K562 (cell line): ENCODE measurements around the gene SLX9. TPM values are rescaled to one million over a fixed set of nuclear protein-coding genes. Genes with fewer than 3 reads are reported as not detected.
A peak's percentile ranks its signal among the peaks of the same experiment; 100 is the strongest.

Experiments
- ATAC-seq: fragments of 200-7000 bp; cut with Tn5 transposase; 3 replicates; pipeline ENCODE4 v1.9.1; 2020; ENCODE audit warnings: moderate library complexity
- BruUV-seq: library from RNA; stranded (reverse); fragments of 400-500 nt; replicated peaks from 2 replicates; lab custom pipeline; 2021; lab: Mats Ljungman, UMichigan
- CTCF ChIA-PET: fragments of 300-600 bp; formaldehyde crosslinking; extraction: SDS; loops from one replicate; lab custom pipeline; 2021; ENCODE audit warnings: low intra/inter-chr PET ratio; lab: Yijun Ruan, JAX
- POLR2A ChIA-PET: fragments of 300-600, 350-650 bp; sonication (Branson Sonifier 250); formaldehyde crosslinking; extraction: SDS; loops from one replicate; lab custom pipeline; 2021; ENCODE audit warnings: antibody characterized with exemption, inconsistent platforms; lab: Yijun Ruan, JAX
- DNase-seq, 4 experiments: peaks; one replicate each; pipeline versions ENCODE4 v3.0.0 to v3.0.0-alpha.2; 2011 to 2018; ENCODE audit warnings: low spot score in 3 of 4, mixed read lengths in 3 of 4; ENCODE audit errors: extremely low read depth in 1 of 4
- FAIRE-seq: peaks from 2 replicates; lab custom pipeline; 2011; peaks lifted over from hg19 to GRCh38; lab: Jason Lieb, UNC
- H2AFZ ChIP-seq: 2 replicates; pipeline ENCODE4 v1.6.0; 2011; ENCODE audit warnings: low read depth, low read length, control low read depth, inconsistent platforms
- H3K27ac ChIP-seq: fragments of 200-600 bp; 3 replicates; pipeline ENCODE4 v1.8.0; 2011; ENCODE audit warnings: low read depth, mild to moderate bottlenecking, control low read depth, inconsistent platforms, low read length, moderate library complexity, mixed read lengths; ENCODE audit errors: extremely low read depth
- H3K27me3 ChIP-seq, 2 experiments: fragments of 300-600 bp in 1 of 2; 2 replicates in 1 of 2; 3 replicates in 1 of 2; pipeline versions ENCODE4 v1.6.0 to v1.8.0; 2011; ENCODE audit warnings: inconsistent platforms in 2 of 2, low read length in 2 of 2, mild to moderate bottlenecking in 1 of 2, mixed read lengths in 1 of 2, moderate library complexity in 1 of 2; ENCODE audit not compliant: control insufficient read depth in 2 of 2, insufficient read depth in 2 of 2
- H3K36me3 ChIP-seq: fragments of 300-600 bp; 3 replicates; pipeline ENCODE4 v1.8.0; 2011; ENCODE audit warnings: mild to moderate bottlenecking, low read length, inconsistent platforms; ENCODE audit not compliant: control insufficient read depth, insufficient read depth
- H3K4me1 ChIP-seq, 2 experiments: fragments of 200-600 bp in 1 of 2; replicated peaks in 1 of 2; 2 replicates in 1 of 2; 3 replicates in 1 of 2; pipeline versions ENCODE4 v1.5.1 to v1.8.0; 2011; ENCODE audit warnings: inconsistent platforms in 2 of 2, low read length in 2 of 2, mild to moderate bottlenecking in 1 of 2, mixed read lengths in 1 of 2, moderate library complexity in 1 of 2; ENCODE audit not compliant: control insufficient read depth in 2 of 2, insufficient read depth in 2 of 2
- H3K4me2 ChIP-seq: 2 replicates; pipeline ENCODE4 v1.6.1; 2011; ENCODE audit warnings: low read length, control low read depth, inconsistent platforms, mixed read lengths; ENCODE audit not compliant: insufficient read depth
- H3K4me3 ChIP-seq: fragments of 200-600 bp; sonication (generic), shearing (Covaris generic); 2 replicates; pipeline ENCODE4 v1.5.1; 2016; ENCODE audit warnings: control low read depth, inconsistent platforms
- H3K79me2 ChIP-seq: fragments of 200-600 bp; 3 replicates; pipeline ENCODE4 v1.8.0; 2011; ENCODE audit warnings: low read length, inconsistent platforms; ENCODE audit not compliant: control insufficient read depth, insufficient read depth
- H3K9ac ChIP-seq, 2 experiments: 2 replicates each; pipeline versions ENCODE4 v1.6.0 to v1.6.1; 2011; ENCODE audit warnings: low read depth in 2 of 2, low read length in 2 of 2, control low read depth in 1 of 2, inconsistent platforms in 1 of 2, mild to moderate bottlenecking in 1 of 2, mixed read lengths in 1 of 2; ENCODE audit not compliant: insufficient read depth in 1 of 2
- H3K9me1 ChIP-seq: one replicate; pipeline ENCODE4 v1.6.0; 2011; ENCODE audit warnings: inconsistent platforms, mild to moderate bottlenecking, low read length, moderate library complexity; ENCODE audit not compliant: control insufficient read depth, insufficient read depth
- H3K9me3 ChIP-seq: replicated peaks from 2 replicates; pipeline ENCODE4 v1.5.1; 2011; ENCODE audit warnings: low read depth, low read length, inconsistent platforms; ENCODE audit not compliant: control insufficient read depth, insufficient read depth
- H4K20me1 ChIP-seq: replicated peaks from 2 replicates; pipeline ENCODE4 v1.6.1; 2011; ENCODE audit warnings: low read length, inconsistent platforms, mixed read lengths; ENCODE audit not compliant: control insufficient read depth, insufficient read depth
- FOS ChIP-seq: IDR thresholded peaks from 3 replicates; pipeline ENCODE4 v1.6.1; 2011; ENCODE audit not compliant: insufficient read length; ENCODE audit errors: extremely low read depth
- RBFOX2 ChIP-seq: fragments of 200-400 bp; formaldehyde crosslinking; IDR thresholded peaks from 2 replicates; pipeline ENCODE4 v1.6.1; 2017; ENCODE audit warnings: low read depth, mild to moderate bottlenecking, low read length, moderate library complexity
- WGBS: fragments of 100-300 bp; shearing (Covaris generic); methylation state at CpG from one replicate; pipeline ENCODE4 v1.1.6; 2016; ENCODE audit warnings: low coverage, mixed read lengths; ENCODE audit not compliant: insufficient coverage; ENCODE audit errors: missing lambda C conversion rate; 5-methylcytosine and 5-hydroxymethylcytosine counted together
- in situ Hi-C: fragments of 300-500 bp; cut with MboI; formaldehyde crosslinking; loops from 4 replicates; pipeline ENCODE4 v1.15.0; 2018; ENCODE audit warnings: inconsistent platforms, mixed read lengths
- intact Hi-C: fragments of 100-400 bp; cut with micrococcal nuclease; formaldehyde crosslinking; loops from 2 replicates; pipeline ENCODE4 v1.14.2; 2022
- polyA plus RNA-seq, 8 experiments: library from polyadenylated mRNA; depleted of rRNA in 4 of 8; stranded (reverse) in 5 of 8; unstranded in 3 of 8; fragments of >200 nt; fragmentation: Nextera tagmentation in 2 of 8; fragmentation: Illumina TruSeq in 1 of 8; extraction: Ambion mirVana in 2 of 8; extraction: Trizol in 1 of 8; gene quantifications; 2 replicates each; pipeline versions ENCODE4 v1.2.1 to v1.2.3, GENCODE V29; 2011 to 2014; ENCODE audit warnings: inconsistent platforms in 1 of 8, missing spikeins in 1 of 8
- total RNA-seq, 7 experiments: library from RNA; depleted of rRNA in 6 of 7; stranded (reverse); fragments of >200 nt in 6 of 7; fragmentation: Illumina TruSeq in 2 of 7; extraction: Trizol in 2 of 7; gene quantifications; 2 replicates each; pipeline versions ENCODE4 v1.2.1 to v1.2.3, GENCODE V29; 2011 to 2021; ENCODE audit warnings: low replicate concordance in 1 of 7

Gene SLX9
- total and polyA plus RNA-seq, 9 of the 15 experiments (the other 6 are each of a cell fraction or from before 2014, with no cell fraction given) = 1.2 to 75.5 (median 16.5) TPM

DNA sequence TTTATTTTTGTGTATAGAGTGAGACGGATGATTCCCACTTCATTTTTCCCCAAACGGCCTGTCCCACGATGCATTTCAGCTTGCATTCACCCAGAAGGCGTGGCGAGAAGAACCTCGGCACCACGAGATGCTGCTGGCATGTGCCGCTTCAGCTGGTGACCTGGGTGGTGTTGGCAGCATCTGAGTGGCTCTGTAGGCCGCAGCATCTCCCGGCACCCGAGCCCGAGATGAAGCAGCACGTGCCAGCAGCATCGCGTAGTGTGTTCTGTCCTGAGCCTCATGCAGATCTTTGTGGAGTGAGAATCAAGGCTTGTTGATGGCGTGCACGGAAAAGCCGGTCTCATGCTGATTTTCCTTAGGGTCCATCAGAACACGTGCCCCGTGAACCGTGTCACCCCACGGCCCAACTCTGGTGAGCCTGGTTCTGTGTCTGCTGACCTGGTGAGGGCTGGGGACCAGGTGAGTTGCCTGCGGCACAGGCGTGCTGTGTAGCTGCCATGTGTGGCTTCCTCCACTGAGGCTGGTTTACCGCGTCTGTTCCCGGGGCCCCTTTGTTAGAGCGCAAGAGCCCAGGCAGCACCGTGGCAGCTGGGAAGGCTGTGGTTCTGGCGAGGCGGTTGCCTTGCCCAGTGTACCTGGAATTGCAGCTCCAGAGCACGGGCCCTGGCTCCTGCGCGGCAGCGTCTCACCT is 16.7 kb downstream of the SLX9 start:
- ChIA-PET CTCF (no interaction called here), POLR2A (interaction anchor here (1.2 to 1.3 kb wide), 2 partner anchors 9 to 62 kb away, joined by 3 read pairs; no protein-coding TSS in a partner anchor)
- peaks cover 31% of the 10 kb centered on the region for H4K20me1 ChIP-seq
- intact Hi-C loops (no loop called here), in situ Hi-C loops (loop anchor here (10.0 to 25.0 kb wide), 2 partner anchors 488 to 881 kb away; no protein-coding TSS in a partner anchor)
- no peak overlapping the region for H3K4me3 ChIP-seq
- no peak for DNase-seq
- FAIRE-seq = no peak
- WGBS = 92% methylated on average over 35 of the region's 35 CpGs
- H3K4me2 ChIP-seq = no peak overlapping the region
- H2AFZ ChIP-seq = no peak overlapping the region
- no peaks in the 10 kb centered on the region for H3K9me1 ChIP-seq
- BruUV-seq = no TSS peak
- peaks cover 93% of the 10 kb centered on the region; the same call in 2 of the 3 replicates for H3K36me3 ChIP-seq
- peaks cover 0 to 45% of the 10 kb centered on the region in 2 experiments; a peak in 2 of 5 replicates for H3K4me1 ChIP-seq
- no peaks in the 10 kb centered on the region for H3K9me3 ChIP-seq
- no peaks in the 10 kb centered on the region for H3K27me3 ChIP-seq
- peak overlapping the region in 1 of 2 experiments; percentile 39; a peak in 1 of 4 replicates for H3K9ac ChIP-seq
- H3K27ac ChIP-seq = no peak overlapping the region
- no peak for ATAC-seq
- no peak for TF ChIP-seq FOS
- TF ChIP-seq RBFOX2 = peak; percentile 35; the same call in 1 of the 2 replicates
- peaks cover 59% of the 10 kb centered on the region for H3K79me2 ChIP-seq
